HG02973 (cell line): Measurements from ENCODE around the gene PHF10.

Source experiments
- ATAC-seq: cut with Tn5 transposase; IDR thresholded peaks from one replicate; pipeline ENCODE4 v1.9.1; 2021; ENCODE audit warnings: moderate library complexity; ENCODE audit not compliant: unreplicated experiment

Gene PHF10

GRCh38 chr6:169678342-169678741 lies 46.0 kb downstream of the PHF10 start:
- no peak for ATAC-seq

- no peak for ATAC-seq
Observed at GRCh38 chr6:169677096-169677495, 47.2 kb downstream of the PHF10 start.

- no peak for ATAC-seq
Observed at GRCh38 chr6:169675011-169675410, 49.3 kb downstream of the PHF10 start.

GRCh38 chr6:169671563-169671962 lies 52.7 kb downstream of the PHF10 start:
- no peak for ATAC-seq

- ATAC-seq: no peak
Observed at GRCh38 chr6:169669889-169670288, 54.4 kb downstream of the PHF10 start.

GRCh38 chr6:169669147-169669546 lies 55.2 kb downstream of the PHF10 start:
- ATAC-seq: no peak

GRCh38 chr6:169668203-169668847 lies 56.0 kb downstream of the PHF10 start:
- no peak for ATAC-seq

GRCh38 chr6:169667716-169668115 lies 56.6 kb downstream of the PHF10 start:
- no peak for ATAC-seq

- no peak for ATAC-seq
Observed at GRCh38 chr6:169666441-169666840, 57.9 kb downstream of the PHF10 start.

- no peak for ATAC-seq
Observed at GRCh38 chr6:169665289-169665688, 59.0 kb downstream of the PHF10 start.

- no peak for ATAC-seq
Observed at GRCh38 chr6:169664227-169664626, 60.1 kb downstream of the PHF10 start.

- ATAC-seq: no peak
Observed at GRCh38 chr6:169663468-169663867, 60.8 kb downstream of the PHF10 start.

- ATAC-seq: no peak
Observed at GRCh38 chr6:169661391-169661756, 62.9 kb downstream of the PHF10 start.

- ATAC-seq: no peak
Observed at GRCh38 chr6:169660751-169661390, 63.4 kb downstream of the PHF10 start.

GRCh38 chr6:169659820-169660610 lies 64.3 kb downstream of the PHF10 start:
- ATAC-seq: no peak

GRCh38 chr6:169657284-169657610 lies 67.1 kb downstream of the PHF10 start:
- no peak for ATAC-seq

- no peak for ATAC-seq
Observed at GRCh38 chr6:169656546-169657283, 67.6 kb downstream of the PHF10 start.

GRCh38 chr6:169654598-169655391 lies 69.5 kb downstream of the PHF10 start:
- ATAC-seq: peak; percentile 98
